ENCODE data around the gene GFRA1. TPM values are rescaled to one million over a fixed set of nuclear protein-coding genes. Genes with fewer than 3 reads are reported as not detected.

GFRA1 gene
- total RNA-seq, 2 experiments from 2014 or later, result not detected

- POLR2A ChIA-PET, result interaction anchor here (0.6 kb wide), 1 partner anchor 281 kb away, joined by 3 read pairs; no protein-coding TSS in a partner anchor
- no TSS peak for BruUV-seq (replicated peaks)
- H3K4me1 ChIP-seq (ENCODE audit: insufficient read depth, low read length, poor library complexity, severe bottlenecking), result no peaks in the 10 kb centered on the region
- H3K9me3 ChIP-seq (ENCODE audit: low read length), result no peaks in the 10 kb centered on the region
- no peaks in the 10 kb centered on the region for H4K20me1 ChIP-seq (ENCODE audit: insufficient read depth, low read length)
- CTCF ChIA-PET (ENCODE audit: unreplicated experiment), result no interaction called here
- H2AFZ ChIP-seq (ENCODE audit: low read length), result no peak overlapping the region
- no peaks in the 10 kb centered on the region for H3K36me3 ChIP-seq (ENCODE audit: insufficient read depth, low read length)
- H3K9me2 ChIP-seq (ENCODE audit: insufficient read depth, low read length), result no peaks in the 10 kb centered on the region
- intact Hi-C loops (cut with micrococcal nuclease; ENCODE audit: unreplicated experiment), result no loop called here
- H3K79me2 ChIP-seq (ENCODE audit: insufficient read depth, low read depth, low read length), result no peaks in the 10 kb centered on the region
- H3K4me2 ChIP-seq (ENCODE audit: low read length), result no peak overlapping the region
- TF ChIP-seq EZH2phosphoT487 (IDR thresholded peaks at IDR 0.05; ENCODE audit: borderline replicate concordance, low read depth, low read length) (no peak), CTCF (conservative IDR thresholded peaks at IDR 0.05; ENCODE audit: low read length) (no peak)
- no peak for DNase-seq (ENCODE audit: low spot score)
- H3K27ac ChIP-seq (ENCODE audit: low read depth, low read length, poor library complexity, severe bottlenecking), result no peak overlapping the region
- no peak overlapping the region for H3K4me3 ChIP-seq (ENCODE audit: low read depth, low read length, poor library complexity, severe bottlenecking)
Measured at GRCh38 chr10:116274064-116274904, 1.3 kb upstream of the GFRA1 start.

DNA sequence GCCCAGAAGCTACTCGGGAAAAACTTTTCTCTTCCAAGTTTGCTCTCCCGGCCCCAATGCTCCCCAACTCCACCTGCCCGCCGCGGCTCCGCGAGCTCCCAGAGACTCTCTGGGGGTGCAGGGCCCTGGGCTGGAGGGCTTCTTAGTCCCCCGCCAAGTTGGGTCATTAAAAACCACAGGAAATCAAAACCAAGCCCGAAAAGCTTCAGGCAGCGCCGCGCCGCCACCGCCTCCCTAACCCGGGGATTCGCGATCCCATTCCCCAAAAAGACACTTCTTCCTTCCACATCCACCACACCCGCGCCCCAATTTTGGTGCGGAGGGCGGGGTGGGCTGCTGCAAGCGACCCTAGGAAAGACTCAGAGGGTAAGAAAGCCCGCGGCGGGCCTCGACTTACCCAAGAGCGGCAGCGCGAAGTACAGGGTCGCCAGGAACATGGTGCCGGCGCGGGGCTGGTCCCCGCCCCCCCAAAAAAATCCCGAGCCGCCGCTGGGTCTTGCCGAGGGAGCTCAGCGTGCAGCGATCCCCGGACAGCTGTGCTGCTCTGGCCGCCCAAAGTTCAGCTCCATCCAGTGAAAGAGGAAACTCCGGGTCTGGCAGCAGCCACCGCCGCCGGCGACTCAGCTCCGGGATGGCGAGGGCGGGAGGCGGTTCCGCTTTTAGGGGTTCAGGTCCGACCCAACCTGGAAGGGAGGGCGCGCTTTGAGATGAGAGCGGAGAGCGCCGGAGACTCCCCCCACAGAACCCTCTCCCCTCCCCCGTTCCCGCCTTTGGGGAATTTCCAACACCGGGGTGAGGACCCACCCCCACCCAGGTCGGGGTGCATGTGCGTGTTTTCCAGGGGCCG is 1.2 kb downstream of the GFRA1 start:
- no peaks in the 10 kb centered on the region for H4K20me1 ChIP-seq (ENCODE audit: insufficient read depth, low read length)
- no peak for DNase-seq (ENCODE audit: low spot score)
- H3K4me1 ChIP-seq (ENCODE audit: insufficient read depth, low read length, poor library complexity, severe bottlenecking), result no peaks in the 10 kb centered on the region
- no TSS peak for BruUV-seq (replicated peaks)
- H3K27ac ChIP-seq (ENCODE audit: low read depth, low read length, poor library complexity, severe bottlenecking), result no peak overlapping the region
- no peak overlapping the region for H3K4me3 ChIP-seq (ENCODE audit: low read depth, low read length, poor library complexity, severe bottlenecking)
- H3K4me2 ChIP-seq (ENCODE audit: low read length), result no peak overlapping the region
- no peak for TF ChIP-seq EZH2phosphoT487 (IDR thresholded peaks at IDR 0.05; ENCODE audit: borderline replicate concordance, low read depth, low read length)
- TF ChIP-seq CTCF (conservative IDR thresholded peaks at IDR 0.05; ENCODE audit: low read length), result no peak
- ChIA-PET POLR2A (no interaction called here), CTCF (ENCODE audit: unreplicated experiment) (no interaction called here)
- H2AFZ ChIP-seq (ENCODE audit: low read length), result no peak overlapping the region
- H3K79me2 ChIP-seq (ENCODE audit: insufficient read depth, low read depth, low read length), result no peaks in the 10 kb centered on the region
- no peaks in the 10 kb centered on the region for H3K9me3 ChIP-seq (ENCODE audit: low read length)
- H3K9me2 ChIP-seq (ENCODE audit: insufficient read depth, low read length), result no peaks in the 10 kb centered on the region
- intact Hi-C loops (cut with micrococcal nuclease; ENCODE audit: unreplicated experiment), result no loop called here
- H3K36me3 ChIP-seq (ENCODE audit: insufficient read depth, low read length), result no peaks in the 10 kb centered on the region
